Liver (tissue), 3 donors: ENCODE results near the gene ADGRD1.
A peak's percentile ranks its signal among the peaks of the same experiment; 100 is the strongest.

Experiments
- EGR1 ChIP-seq, 2 donors: IDR thresholded peaks; 2 replicates each; pipeline ENCODE4 v1.6.1; 2016 to 2018; ENCODE audit warnings: antibody characterized with exemption in 2 of 2, low read depth in 2 of 2
- GABPA ChIP-seq, 2 donors: IDR thresholded peaks in 1 of 2; conservative IDR thresholded peaks in 1 of 2; 2 replicates each; pipeline ENCODE4 v1.6.1; 2016; ENCODE audit warnings: antibody characterized with exemption in 2 of 2, mild to moderate bottlenecking in 1 of 2, moderate library complexity in 1 of 2
- JUND ChIP-seq, 2 donors: IDR thresholded peaks; 2 replicates each; pipeline ENCODE4 v1.6.1; 2016; ENCODE audit warnings: antibody characterized with exemption in 2 of 2
- RAD21 ChIP-seq, 2 donors: IDR thresholded peaks; 2 replicates each; pipeline ENCODE4 v1.6.1; 2016; ENCODE audit warnings: antibody characterized with exemption in 2 of 2, mild to moderate bottlenecking in 2 of 2
- TAF1 ChIP-seq: conservative IDR thresholded peaks from 2 replicates; pipeline ENCODE4 v1.6.1; 2016; ENCODE audit warnings: antibody characterized with exemption, mild to moderate bottlenecking
- YY1 ChIP-seq: IDR thresholded peaks from 2 replicates; pipeline ENCODE4 v1.6.1; 2016; ENCODE audit warnings: antibody characterized with exemption, mild to moderate bottlenecking
- TF ChIP-seq, protein P1 (sequence below): fragments of 150-350 bp; IDR thresholded peaks from 2 replicates; pipeline ENCODE4 v1.5.1; 2017; ENCODE audit warnings: improper control_type of control experiment, low read depth, low read length; ENCODE audit not compliant: missing input control
- TF ChIP-seq, protein P2 (sequence below): IDR thresholded peaks from 2 replicates; pipeline ENCODE4 v1.6.1; 2016; ENCODE audit warnings: antibody characterized with exemption, mild to moderate bottlenecking
- TF ChIP-seq, protein P3 (sequence below): IDR thresholded peaks from 2 replicates; pipeline ENCODE4 v1.6.1; 2016; ENCODE audit warnings: antibody characterized with exemption
- TF ChIP-seq, protein P4 (sequence below): IDR thresholded peaks from 2 replicates; pipeline ENCODE4 v1.6.1; 2016; ENCODE audit warnings: antibody characterized with exemption
- donor health status: healthy.
- donor health status: healthy.

DNA sequence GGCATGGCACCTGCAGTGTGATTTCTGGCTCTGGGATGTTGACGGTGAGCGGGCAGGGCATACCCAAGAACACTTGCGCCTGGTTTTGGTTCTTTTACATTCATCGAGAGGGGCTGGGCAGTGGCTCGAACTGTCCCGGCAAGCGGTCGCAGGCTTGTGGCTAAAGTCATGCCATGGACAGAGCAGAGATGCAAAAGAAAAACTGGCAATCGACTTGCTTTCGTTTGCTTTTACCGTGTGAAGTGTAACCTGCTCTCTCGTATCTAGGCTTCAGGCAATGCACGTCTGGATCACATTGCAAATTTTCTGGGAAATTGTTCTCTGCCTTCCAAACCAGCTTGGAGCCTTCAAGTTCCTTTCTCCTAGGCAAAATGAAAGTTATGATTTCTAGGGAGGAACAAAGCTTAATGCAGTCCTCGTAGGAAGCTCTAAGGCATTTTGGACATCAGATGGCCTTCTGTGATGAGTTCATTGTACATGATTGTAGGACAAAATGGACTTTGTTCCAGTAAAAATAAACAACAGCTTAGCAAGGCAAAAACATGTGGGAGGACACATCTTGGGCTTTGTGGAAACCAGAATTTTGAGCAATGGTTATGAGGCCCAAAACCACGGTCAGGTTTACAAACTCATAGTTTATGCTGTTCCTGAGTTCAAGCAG, 18.3 kb downstream of the ADGRD1 start:
- TF ChIP-seq JUND (IDR thresholded peaks at IDR 0.05), result peak in 1 of 2 donors; percentile 54
- TF ChIP-seq, protein P1, sequence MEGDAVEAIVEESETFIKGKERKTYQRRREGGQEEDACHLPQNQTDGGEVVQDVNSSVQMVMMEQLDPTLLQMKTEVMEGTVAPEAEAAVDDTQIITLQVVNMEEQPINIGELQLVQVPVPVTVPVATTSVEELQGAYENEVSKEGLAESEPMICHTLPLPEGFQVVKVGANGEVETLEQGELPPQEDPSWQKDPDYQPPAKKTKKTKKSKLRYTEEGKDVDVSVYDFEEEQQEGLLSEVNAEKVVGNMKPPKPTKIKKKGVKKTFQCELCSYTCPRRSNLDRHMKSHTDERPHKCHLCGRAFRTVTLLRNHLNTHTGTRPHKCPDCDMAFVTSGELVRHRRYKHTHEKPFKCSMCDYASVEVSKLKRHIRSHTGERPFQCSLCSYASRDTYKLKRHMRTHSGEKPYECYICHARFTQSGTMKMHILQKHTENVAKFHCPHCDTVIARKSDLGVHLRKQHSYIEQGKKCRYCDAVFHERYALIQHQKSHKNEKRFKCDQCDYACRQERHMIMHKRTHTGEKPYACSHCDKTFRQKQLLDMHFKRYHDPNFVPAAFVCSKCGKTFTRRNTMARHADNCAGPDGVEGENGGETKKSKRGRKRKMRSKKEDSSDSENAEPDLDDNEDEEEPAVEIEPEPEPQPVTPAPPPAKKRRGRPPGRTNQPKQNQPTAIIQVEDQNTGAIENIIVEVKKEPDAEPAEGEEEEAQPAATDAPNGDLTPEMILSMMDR, result no peak
- peak in 1 of 2 donors; percentile 24 for TF ChIP-seq RAD21 (IDR thresholded peaks at IDR 0.05)
- TF ChIP-seq, protein P2, sequence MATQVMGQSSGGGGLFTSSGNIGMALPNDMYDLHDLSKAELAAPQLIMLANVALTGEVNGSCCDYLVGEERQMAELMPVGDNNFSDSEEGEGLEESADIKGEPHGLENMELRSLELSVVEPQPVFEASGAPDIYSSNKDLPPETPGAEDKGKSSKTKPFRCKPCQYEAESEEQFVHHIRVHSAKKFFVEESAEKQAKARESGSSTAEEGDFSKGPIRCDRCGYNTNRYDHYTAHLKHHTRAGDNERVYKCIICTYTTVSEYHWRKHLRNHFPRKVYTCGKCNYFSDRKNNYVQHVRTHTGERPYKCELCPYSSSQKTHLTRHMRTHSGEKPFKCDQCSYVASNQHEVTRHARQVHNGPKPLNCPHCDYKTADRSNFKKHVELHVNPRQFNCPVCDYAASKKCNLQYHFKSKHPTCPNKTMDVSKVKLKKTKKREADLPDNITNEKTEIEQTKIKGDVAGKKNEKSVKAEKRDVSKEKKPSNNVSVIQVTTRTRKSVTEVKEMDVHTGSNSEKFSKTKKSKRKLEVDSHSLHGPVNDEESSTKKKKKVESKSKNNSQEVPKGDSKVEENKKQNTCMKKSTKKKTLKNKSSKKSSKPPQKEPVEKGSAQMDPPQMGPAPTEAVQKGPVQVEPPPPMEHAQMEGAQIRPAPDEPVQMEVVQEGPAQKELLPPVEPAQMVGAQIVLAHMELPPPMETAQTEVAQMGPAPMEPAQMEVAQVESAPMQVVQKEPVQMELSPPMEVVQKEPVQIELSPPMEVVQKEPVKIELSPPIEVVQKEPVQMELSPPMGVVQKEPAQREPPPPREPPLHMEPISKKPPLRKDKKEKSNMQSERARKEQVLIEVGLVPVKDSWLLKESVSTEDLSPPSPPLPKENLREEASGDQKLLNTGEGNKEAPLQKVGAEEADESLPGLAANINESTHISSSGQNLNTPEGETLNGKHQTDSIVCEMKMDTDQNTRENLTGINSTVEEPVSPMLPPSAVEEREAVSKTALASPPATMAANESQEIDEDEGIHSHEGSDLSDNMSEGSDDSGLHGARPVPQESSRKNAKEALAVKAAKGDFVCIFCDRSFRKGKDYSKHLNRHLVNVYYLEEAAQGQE, result no peak
- TF ChIP-seq, protein P3, sequence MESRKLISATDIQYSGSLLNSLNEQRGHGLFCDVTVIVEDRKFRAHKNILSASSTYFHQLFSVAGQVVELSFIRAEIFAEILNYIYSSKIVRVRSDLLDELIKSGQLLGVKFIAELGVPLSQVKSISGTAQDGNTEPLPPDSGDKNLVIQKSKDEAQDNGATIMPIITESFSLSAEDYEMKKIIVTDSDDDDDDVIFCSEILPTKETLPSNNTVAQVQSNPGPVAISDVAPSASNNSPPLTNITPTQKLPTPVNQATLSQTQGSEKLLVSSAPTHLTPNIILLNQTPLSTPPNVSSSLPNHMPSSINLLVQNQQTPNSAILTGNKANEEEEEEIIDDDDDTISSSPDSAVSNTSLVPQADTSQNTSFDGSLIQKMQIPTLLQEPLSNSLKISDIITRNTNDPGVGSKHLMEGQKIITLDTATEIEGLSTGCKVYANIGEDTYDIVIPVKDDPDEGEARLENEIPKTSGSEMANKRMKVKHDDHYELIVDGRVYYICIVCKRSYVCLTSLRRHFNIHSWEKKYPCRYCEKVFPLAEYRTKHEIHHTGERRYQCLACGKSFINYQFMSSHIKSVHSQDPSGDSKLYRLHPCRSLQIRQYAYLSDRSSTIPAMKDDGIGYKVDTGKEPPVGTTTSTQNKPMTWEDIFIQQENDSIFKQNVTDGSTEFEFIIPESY, result no peak
- peak; percentile 80 for TF ChIP-seq YY1
- TF ChIP-seq, protein P4, sequence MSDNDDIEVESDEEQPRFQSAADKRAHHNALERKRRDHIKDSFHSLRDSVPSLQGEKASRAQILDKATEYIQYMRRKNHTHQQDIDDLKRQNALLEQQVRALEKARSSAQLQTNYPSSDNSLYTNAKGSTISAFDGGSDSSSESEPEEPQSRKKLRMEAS, result peak; percentile 76
- no peak for TF ChIP-seq EGR1 (IDR thresholded peaks at IDR 0.05; ENCODE audit: low read depth in 2 of 2)
- no peak for TF ChIP-seq TAF1
- TF ChIP-seq GABPA (IDR thresholded peaks at IDR 0.05 in 1 of 2, conservative IDR thresholded peaks at IDR 0.05 in 1 of 2), result no peak
